ENCODE results near the gene DYNC1H1.

- TF ChIP-seq CTCF (IDR thresholded peaks at IDR 0.05) (no peak), POLR2A (IDR thresholded peaks at IDR 0.05) (no peak)
Measured at GRCh38 chr14:101962503-101962874, 1.9 kb upstream of the DYNC1H1 start.
